NCI-H345 treated with DMSO at 0.1 percent for 48 hours (cell line): ENCODE results near the gene ACTN2.

ENCODE experiments used
- DNase-seq: peaks from one replicate; lab custom pipeline; 2025; ENCODE audit not compliant: unreplicated experiment; lab: John Stamatoyannopoulos, UW

The ACTN2 gene

DNA sequence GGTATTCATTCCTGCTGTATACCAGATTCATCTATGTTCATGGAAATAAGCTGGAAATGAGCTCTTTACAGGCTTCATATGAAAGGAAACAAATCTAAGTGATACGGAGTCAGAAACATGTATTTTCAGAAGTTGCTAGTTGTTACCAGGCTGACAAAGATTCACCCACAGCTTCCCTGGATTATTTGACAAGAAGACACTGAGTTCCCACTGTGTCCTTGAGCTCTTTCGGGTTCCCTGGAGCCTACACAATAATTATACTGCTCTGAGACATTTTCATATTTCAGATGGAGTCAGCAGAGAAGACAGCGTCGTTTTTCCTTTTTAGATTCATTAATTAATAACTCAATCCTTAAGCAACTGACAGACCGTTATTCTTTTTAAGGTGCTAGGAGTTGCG lies 79.5 kb downstream of the ACTN2 start:
- no peak for DNase-seq

DNA sequence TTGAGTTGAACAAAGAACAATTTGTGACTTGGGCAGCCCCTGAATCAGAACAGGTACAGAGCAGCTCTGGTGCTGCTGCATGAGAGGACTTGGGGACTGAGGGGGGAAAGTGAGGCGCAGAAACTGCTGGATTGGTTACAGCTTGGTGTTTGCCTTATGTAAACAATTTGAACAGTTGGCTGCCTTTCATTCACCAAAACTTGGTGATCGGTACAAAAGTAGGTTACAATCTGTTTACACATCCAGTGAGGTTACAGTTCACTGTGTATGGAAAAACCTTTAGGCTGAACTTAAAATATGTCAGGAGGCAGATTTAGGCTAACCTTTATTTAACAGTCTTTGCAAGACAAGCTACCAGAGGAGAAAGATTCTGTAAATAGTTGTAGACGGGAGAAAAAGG lies 80.2 kb downstream of the ACTN2 start:
- DNase-seq: no peak

- DNase-seq: no peak
These were observed 81.0 kb downstream of the ACTN2 start for GRCh38 chr1:236767276-236767675.

GRCh38 chr1:236768601-236769000 lies 82.3 kb downstream of the ACTN2 start:
- DNase-seq: no peak

GRCh38 chr1:236773919-236774318 lies 87.6 kb downstream of the ACTN2 start:
- DNase-seq: no peak

DNA sequence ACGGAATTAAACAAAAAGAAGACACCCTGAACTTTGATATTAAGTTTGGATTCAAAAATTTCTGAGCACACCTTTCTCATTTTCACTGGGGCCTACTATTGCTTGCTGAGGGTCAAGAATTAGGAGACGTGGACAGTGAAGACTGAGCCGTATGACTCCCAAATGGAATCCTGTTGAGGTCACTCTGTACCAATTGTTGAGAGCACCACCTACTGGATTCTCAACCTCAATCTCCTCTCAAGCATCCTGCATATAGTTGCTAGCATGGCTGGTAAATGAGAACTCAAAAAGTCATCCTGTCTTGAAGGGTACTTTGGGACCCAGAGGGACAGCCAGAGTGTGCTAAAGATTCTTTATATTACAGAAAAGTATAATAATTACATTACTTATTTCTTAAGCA lies 88.6 kb downstream of the ACTN2 start:
- DNase-seq: no peak

- no peak for DNase-seq
These were observed 93.0 kb downstream of the ACTN2 start for GRCh38 chr1:236779312-236779711.

DNA sequence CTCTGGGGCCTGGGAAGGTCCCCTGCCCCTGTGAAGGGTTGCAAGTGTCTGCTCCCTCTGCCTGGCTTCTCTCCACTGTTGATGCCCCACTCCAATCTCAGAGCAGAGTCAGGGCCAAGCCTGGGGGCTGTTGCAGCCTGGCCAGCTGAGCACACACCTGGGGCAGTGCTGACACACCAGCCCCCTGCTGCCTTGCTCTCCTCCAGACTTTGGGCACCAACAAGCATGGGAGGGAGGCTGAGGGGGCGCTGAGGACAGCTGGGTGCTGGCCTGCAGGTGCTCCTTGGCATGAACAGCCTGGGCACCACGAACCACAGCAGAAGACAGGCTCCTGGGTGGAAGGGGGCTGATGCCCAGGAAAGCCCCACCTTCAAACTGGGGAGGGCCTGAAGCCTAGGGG lies 99.2 kb downstream of the ACTN2 start:
- DNase-seq: no peak

DNA sequence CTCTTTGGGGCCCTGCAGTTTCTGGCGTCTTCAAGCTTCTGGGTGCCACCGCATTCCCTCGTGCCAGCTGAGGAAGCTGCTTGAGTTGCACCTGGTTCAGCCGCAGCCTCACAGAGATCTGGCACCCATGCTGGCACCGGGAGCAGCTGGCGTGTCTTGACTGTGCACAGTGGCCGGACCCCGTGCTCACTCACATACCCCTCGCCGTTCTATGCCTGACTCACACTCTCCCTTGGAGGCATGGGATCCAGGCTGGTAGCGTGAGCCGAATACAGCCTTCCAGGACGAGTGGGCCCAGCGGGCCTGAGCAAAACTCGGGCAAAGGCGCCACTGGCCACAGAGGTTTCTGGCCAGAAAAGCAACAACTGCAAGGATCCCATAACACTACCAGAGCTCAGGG lies 100.2 kb downstream of the ACTN2 start:
- DNase-seq: no peak

GRCh38 chr1:236794585-236795034 lies 108.3 kb downstream of the ACTN2 start:
- peak; percentile 39 for DNase-seq

DNA sequence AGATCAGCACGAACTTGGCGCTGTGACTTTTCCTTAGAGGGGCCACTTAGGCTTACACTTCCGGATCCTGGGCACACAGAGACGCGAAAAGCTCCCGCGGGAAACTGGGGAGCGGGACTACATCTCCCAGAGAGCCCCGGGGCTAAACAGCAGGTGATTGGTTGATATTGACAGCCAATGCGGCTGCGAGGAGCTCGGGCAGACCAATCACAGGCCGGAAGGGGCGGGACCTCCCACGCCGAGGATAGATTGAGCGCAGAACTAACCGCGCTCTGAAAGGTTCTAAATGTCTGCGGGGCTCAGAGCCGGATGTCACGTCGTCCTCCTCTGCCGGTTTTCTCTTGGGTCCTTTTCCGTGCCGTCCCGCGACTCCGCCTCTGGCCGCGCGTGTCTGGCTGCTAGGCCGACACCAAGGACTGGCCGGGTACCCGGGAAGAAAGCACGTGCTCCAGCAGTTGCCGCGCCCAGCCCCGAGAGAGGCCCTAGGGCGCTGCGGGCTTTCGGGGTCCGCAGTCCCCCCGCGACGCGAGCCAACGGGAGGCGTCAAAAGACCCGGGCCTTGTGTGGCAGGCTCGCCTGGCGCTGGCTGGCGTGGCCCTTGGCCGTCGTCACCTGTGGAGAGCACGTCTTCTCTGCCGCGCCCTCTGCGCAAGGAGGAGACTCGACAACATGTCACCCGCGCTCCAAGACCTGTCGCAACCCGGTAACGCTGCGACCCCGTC lies 108.9 kb downstream of the ACTN2 start, which contains the start of gene MTR:
Gene MTR, plus strand, starts transcription at position 258 of the 722 bp plus-strand sequence. Its CDS starts 412 bp downstream, at position 670.
- DNase-seq: peak; percentile 98

DNA sequence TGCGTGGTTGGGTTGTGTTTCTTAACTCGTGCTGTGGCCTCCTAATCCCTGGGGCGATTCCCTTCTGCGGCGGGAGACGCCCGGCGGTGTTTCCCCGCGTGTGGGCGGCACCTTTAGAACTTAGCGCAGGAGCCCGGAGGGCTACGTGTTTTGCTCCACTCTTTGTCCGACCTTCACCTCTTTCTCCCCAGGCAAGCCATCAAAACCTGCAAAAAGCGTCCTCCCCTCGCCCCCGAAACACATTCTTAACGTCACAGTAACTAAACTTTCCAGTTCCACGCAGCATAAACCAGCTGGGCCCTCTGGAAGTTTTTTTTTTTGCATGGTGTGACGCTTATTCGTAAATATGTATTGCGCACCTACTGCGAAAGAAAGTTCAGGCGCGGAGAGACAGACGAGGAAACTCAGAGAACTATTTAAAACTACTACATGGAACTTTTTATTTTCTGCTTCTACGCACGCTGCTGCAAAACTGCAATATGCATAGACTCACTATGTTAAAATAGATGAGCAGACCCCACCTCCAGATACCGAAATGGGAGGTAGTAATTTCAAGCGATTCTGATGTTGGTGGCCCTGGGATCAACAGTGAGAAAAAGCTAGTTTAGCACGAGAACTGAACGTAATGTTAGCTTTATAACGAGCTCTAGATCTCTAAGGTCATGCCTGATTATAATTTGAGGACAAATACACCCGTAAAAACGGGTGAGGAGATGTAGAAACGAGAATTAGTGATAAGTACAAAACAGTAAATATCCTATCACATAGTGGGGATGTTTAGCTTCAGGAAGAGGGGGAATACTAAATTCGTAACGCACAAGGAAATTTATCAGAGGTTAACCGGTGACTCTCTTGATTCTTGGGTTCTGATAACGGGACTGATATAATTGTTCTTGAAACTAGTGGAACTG lies 109.7 kb downstream of the ACTN2 start:
- DNase-seq: peak; percentile 26

GRCh38 chr1:236799001-236799400 lies 112.7 kb downstream of the ACTN2 start:
- DNase-seq: no peak

DNA sequence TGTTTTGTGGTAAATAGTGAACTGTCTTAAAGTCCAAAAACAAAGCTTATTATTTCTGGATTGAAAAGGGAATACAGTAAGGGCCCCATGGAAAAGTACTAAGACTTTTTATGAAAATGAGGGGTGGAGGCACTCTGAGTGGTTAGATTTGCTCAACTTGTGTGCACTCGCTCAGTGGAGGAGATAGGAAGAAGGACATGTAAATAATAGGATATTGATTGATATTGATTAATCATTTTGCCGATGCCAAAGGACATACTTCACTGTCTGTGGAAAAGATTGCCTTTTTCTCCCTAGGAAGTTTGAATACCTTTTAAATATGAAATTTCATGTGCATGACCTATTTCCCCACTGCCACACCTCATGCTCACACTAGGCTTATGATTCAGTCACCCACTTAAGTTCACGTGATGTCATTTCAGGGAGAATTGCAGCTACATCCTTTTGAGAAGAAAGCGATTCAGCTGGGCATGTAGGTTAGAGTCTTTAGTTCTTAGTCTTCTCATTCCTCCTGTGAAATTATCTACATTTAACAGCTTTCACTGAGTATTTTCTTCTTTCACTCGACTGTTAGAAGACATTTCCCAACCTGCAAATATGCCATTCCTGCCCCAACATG lies 113.8 kb downstream of the ACTN2 start:
- DNase-seq: no peak

DNA sequence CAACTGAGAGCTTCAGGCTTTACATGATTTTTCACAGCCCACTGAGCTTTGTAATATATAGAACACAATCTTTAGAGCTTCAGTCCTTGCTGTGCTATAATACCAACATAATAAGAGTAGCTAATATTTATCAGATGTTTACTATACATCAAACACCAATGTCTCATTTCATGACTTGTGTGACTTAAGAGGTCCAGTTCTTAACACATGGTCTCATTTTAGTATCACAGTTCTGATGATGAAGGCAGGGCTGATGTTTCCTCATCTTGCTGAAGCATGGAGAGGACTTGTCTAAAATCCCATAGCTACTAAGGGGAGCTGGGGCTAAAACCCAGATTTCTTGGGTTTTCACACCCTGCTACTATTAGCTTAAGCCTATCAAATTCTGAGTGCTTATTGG lies 114.3 kb downstream of the ACTN2 start:
- no peak for DNase-seq

- DNase-seq: no peak
These were observed 116.0 kb downstream of the ACTN2 start for GRCh38 chr1:236802264-236802663.

DNA sequence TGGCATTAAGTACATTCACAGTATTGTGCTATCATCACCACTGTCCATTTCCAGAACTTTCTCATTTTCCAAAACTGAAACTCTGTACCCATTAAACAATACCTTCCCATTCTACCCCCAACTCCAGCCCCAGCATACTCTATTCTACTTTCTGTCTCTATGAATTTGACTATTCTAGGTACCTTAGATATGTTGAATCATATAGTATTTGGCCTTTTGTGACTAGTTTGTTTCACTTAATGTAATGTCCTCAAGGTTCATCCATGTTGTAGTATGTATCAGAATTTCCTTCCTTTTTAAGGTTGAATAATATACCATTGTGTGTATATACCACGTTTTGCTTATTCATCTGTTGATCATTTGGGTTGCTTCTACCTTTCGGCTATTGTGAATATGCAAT lies 120.3 kb downstream of the ACTN2 start:
- no peak for DNase-seq

DNA sequence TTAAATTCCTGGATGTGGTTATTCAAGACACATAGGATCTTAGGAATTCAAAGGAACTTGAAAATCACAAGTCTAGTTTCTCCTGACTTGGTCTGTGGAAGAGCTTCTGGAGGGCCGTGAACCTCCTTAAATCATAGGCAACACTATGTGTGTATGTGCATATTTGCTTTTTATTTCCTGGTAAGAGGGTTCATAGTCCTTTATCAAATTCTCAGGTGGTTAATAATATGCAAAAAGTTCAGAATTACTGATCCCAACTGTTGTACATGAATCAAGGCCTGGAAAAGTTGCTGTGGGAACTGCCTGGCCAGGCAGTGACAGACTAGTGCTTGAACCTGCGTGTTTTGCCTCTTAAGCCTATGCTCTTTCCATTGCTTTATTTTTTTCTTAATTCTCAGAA lies 121.7 kb downstream of the ACTN2 start:
- DNase-seq: no peak

DNA sequence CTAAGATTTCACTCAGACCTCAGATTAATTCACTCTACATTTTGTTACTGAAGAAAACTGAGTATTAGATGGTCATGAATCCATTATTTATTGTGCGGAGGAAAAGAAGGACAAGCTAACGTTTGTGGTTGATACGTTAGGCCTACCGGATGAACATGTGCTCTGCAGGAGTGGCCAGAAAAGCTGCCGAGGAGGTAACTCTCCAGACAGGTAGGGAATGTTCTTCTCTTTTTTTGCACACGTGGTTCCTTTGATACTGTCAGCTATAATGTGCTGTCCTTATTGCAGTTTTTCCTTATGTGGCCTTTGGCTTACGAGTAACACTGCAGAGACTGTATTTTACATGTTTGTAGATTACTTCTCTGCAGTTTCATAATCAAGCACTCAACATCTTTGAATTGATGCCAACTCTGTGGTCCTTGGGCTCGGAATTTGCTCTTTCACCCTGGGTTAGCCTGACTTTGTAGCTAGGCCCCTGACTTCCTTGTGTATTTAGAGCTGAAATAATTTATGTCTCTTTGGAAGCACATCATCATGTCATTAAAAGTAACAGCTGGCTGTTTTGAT lies 122.3 kb downstream of the ACTN2 start:
- DNase-seq: no peak

DNA sequence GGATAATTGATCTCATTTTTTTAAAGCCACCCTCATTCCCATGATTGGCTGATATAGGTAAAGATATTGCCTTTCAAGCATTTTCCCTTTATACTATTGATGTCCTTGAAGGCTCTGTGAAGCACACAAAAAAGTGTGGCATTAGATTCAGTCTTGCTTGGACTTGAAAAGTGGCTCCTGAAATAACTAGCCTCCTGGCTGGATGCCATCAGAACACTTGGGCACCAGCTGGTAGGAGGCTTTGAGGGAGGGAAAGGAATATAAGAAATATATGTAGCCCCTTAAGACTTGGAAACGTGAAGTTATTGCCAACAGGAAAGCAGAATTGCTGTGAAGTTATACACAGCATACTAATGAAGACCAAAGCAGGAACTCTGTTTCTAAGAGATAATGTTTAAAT lies 122.8 kb downstream of the ACTN2 start:
- DNase-seq: no peak

- no peak for DNase-seq
These were observed 123.7 kb downstream of the ACTN2 start for GRCh38 chr1:236810018-236810417.
